ENCODE measurements around the gene PRKCZ. TPM values are rescaled to one million over a fixed set of nuclear protein-coding genes. Genes with fewer than 3 reads are reported as not detected.
A peak's percentile ranks its signal among the peaks of the same experiment; 100 is the strongest.

Gene PRKCZ
- total and polyA plus RNA-seq, 2 of the 4 experiments (the other 2 are of a cell fraction) = 2.0 to 3.5 TPM

GRCh38 chr1:2214541-2215241 is 164.5 kb downstream of the PRKCZ start:
- peak overlapping the region; percentile 99 for H3K23ac ChIP-seq (ENCODE audit: low read depth, low read length)
- 27% methylated on average over 3 of the region's 21 CpGs; no CpG with 5 or more reads in 1 of the 2 experiments for WGBS, 2 experiments (ENCODE audit: extremely low coverage in 2 of 2, insufficient read length in 1 of 2)
- CTCF ChIA-PET = no interaction called here
- no peaks in the 10 kb centered on the region; the same call in 1 of the 2 replicates for H4K20me1 ChIP-seq (ENCODE audit: insufficient read depth, low read length)
- ATAC-seq (ENCODE audit: low read depth) (no peak), DNase-seq (no peak)
- peak overlapping the region; percentile 95 for H2BK5ac ChIP-seq (ENCODE audit: low read depth, low read length, poor library complexity, severe bottlenecking)
- H4K91ac ChIP-seq (ENCODE audit: insufficient read depth, low read depth, low read length) = peak overlapping the region; percentile 98
- peak overlapping the region; percentile 91 for H3K18ac ChIP-seq (ENCODE audit: low read depth, low read length)
- no peaks in the 10 kb centered on the region for H3K9me3 ChIP-seq (ENCODE audit: control insufficient read depth, insufficient read depth, low read length)
- POLR2A ChIA-PET (ENCODE audit: unreplicated experiment) = interaction anchor here (1.0 kb wide), 1 partner anchor 13 kb away, joined by 3 read pairs; the partner anchor contains the start of gene SKI
- peak overlapping the region; percentile 99 for H4K8ac ChIP-seq (ENCODE audit: low read depth in 2 of 2, low read length in 2 of 2)
- H3K27me3 ChIP-seq (ENCODE audit: control insufficient read depth, insufficient read depth, low read length) = no peaks in the 10 kb centered on the region
- dilution Hi-C loops (cut with HindIII; ENCODE audit: low sequenced_read_pairs, unreplicated experiment) (no loop called here), intact Hi-C loops (cut with micrococcal nuclease) (loop anchor here (1.0 kb wide), 1 partner anchor 13 kb away; no protein-coding TSS in a partner anchor), in situ Hi-C loops (cut with MboI; ENCODE audit: low sequenced_read_pairs) (no loop called here)
- H3K4me3 ChIP-seq (ENCODE audit: insufficient read depth, low read depth, low read length) = no peak overlapping the region
- H3K36me3 ChIP-seq (ENCODE audit: control insufficient read depth, insufficient read depth, low read length) = no peaks in the 10 kb centered on the region
- peaks cover 7% of the 10 kb centered on the region; the same call in 1 of the 2 replicates for H3K9me1 ChIP-seq (ENCODE audit: insufficient read depth, low read length)
- BruUV-seq (replicated peaks) = no TSS peak
- H3K27ac ChIP-seq (ENCODE audit: insufficient read depth, low read length) = peak overlapping the region; percentile 99
- peak overlapping the region; percentile 99 for H3K14ac ChIP-seq (replicated peaks; ENCODE audit: low read depth, low read length)
- H2BK15ac ChIP-seq (ENCODE audit: low read depth, low read length) = peak overlapping the region; percentile 94; the same call in 2 of the 3 replicates
- peak overlapping the region; percentile 92 for H4K5ac ChIP-seq (ENCODE audit: low read depth, low read length)
- 0 out of 2 replicates have a peak, but pooled peaks have one; percentile 5 for TF ChIP-seq MAZ (IDR thresholded peaks at IDR 0.05; ENCODE audit: borderline replicate concordance, low read depth, low read length)
- no peak for TF ChIP-seq RCOR1 (IDR thresholded peaks at IDR 0.05; ENCODE audit: insufficient replicate concordance, low read length)
- peak overlapping the region; percentile 99 for H2AK5ac ChIP-seq (ENCODE audit: low read depth, low read length)
- H2BK120ac ChIP-seq (ENCODE audit: low read depth, low read length) = peak overlapping the region; percentile 96
- H3K79me1 ChIP-seq (ENCODE audit: low read depth in 1 of 2, low read length in 2 of 2) = peaks cover 0 to 20% of the 10 kb centered on the region in 2 experiments; a peak in 3 of 4 replicates
- H3K56ac ChIP-seq (ENCODE audit: extremely low read depth, insufficient read depth, low read length) = peak overlapping the region; percentile 74
- peak overlapping the region; percentile 100 for H3K4ac ChIP-seq (ENCODE audit: low read depth, low read length)
- peak overlapping the region; percentile 81 for H2BK20ac ChIP-seq (ENCODE audit: low read depth, low read length)
- H2AFZ ChIP-seq (replicated peaks; ENCODE audit: low read length, poor library complexity) = peak overlapping the region; percentile 85
- H3K4me2 ChIP-seq (ENCODE audit: low read depth, low read length) = no peak overlapping the region
- peak overlapping the region; percentile 85 for H3K9ac ChIP-seq (ENCODE audit: low read depth, low read length)
- H2AK9ac ChIP-seq (replicated peaks; ENCODE audit: low read depth, low read length, poor library complexity) = peak overlapping the region; percentile 100
- peaks cover 27% of the 10 kb centered on the region for H3K4me1 ChIP-seq (ENCODE audit: control insufficient read depth, insufficient read depth, low read length)
